Peyer's patch (tissue), 4 donors: ENCODE measurements around the gene CITED4. TPM values are rescaled to one million over a fixed set of nuclear protein-coding genes. Genes with fewer than 3 reads are reported as not detected.

Experiments
- DNase-seq, 3 donors: peaks; one replicate each; pipeline ENCODE4 v3.0.0-alpha.2; 2017 to 2019
- H3K27ac ChIP-seq, 4 donors: fragments of 200-600 bp; sonication (generic); one replicate each; pipeline ENCODE4 v1.5.1; 2016 to 2019
- H3K27me3 ChIP-seq, 2 donors: fragments of 200-600 bp; sonication (generic); one replicate each; pipeline ENCODE4 v1.5.1; 2019
- H3K36me3 ChIP-seq, 3 donors: fragments of 200-600 bp; sonication (generic); one replicate each; pipeline ENCODE4 v1.5.1; 2016 to 2019
- H3K4me1 ChIP-seq, 4 donors: fragments of 200-600 bp; sonication (generic); one replicate each; pipeline ENCODE4 v1.5.1; 2016 to 2019
- H3K4me3 ChIP-seq, 4 donors: fragments of 200-600 bp; sonication (generic); 1 replicate in 3 of 4; 2 replicates in 1 of 4; pipeline ENCODE4 v1.5.1; 2016 to 2019; ENCODE audit warnings: mild to moderate bottlenecking in 1 of 4
- H3K9me3 ChIP-seq, 4 donors: fragments of 200-600 bp; sonication (generic); one replicate each; pipeline ENCODE4 v1.5.1; 2016 to 2019; ENCODE audit warnings: mild to moderate bottlenecking in 1 of 4
- POLR2A ChIP-seq, 2 donors: fragments of 450-650 bp; IDR thresholded peaks; one replicate each; pipeline ENCODE4 v1.5.1; 2017; ENCODE audit warnings: antibody characterized with exemption in 2 of 2, mild to moderate bottlenecking in 2 of 2, moderate library complexity in 2 of 2
- total RNA-seq, 4 donors: library from RNA; depleted of rRNA; stranded (reverse); fragments of >200 nt; gene quantifications; one replicate each; pipeline ENCODE4 v1.1.0, GENCODE V29; 2016
- TF ChIP-seq, protein P1 (sequence below), 6 experiments: fragments of 450-650 bp in 4 of 6; fragments of 200-600 bp in 2 of 6; sonication (generic) in 1 of 6; IDR thresholded peaks; one replicate each; pipeline ENCODE4 v1.5.1; 2017 to 2019; ENCODE audit warnings: antibody characterized with exemption in 6 of 6, mild to moderate bottlenecking in 3 of 6, moderate library complexity in 1 of 6

Gene CITED4
- total RNA-seq, 4 donors from 2014 or later, result 2.0 to 19.0 (median 2.3) TPM

- TF ChIP-seq POLR2A (IDR thresholded peaks at IDR 0.05), result no peak
- TF ChIP-seq, protein P1, sequence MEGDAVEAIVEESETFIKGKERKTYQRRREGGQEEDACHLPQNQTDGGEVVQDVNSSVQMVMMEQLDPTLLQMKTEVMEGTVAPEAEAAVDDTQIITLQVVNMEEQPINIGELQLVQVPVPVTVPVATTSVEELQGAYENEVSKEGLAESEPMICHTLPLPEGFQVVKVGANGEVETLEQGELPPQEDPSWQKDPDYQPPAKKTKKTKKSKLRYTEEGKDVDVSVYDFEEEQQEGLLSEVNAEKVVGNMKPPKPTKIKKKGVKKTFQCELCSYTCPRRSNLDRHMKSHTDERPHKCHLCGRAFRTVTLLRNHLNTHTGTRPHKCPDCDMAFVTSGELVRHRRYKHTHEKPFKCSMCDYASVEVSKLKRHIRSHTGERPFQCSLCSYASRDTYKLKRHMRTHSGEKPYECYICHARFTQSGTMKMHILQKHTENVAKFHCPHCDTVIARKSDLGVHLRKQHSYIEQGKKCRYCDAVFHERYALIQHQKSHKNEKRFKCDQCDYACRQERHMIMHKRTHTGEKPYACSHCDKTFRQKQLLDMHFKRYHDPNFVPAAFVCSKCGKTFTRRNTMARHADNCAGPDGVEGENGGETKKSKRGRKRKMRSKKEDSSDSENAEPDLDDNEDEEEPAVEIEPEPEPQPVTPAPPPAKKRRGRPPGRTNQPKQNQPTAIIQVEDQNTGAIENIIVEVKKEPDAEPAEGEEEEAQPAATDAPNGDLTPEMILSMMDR (IDR thresholded peaks at IDR 0.05), result no peak
- Histone ChIP-seq H3K36me3 (no peaks in the 10 kb centered on the region), H3K27ac (no peak overlapping the region), H3K27me3 (no peaks in the 10 kb centered on the region), H3K4me3 (no peak overlapping the region), H3K4me1 (no peaks in the 10 kb centered on the region), H3K9me3 (no peaks in the 10 kb centered on the region)
- no peak for DNase-seq
These were observed 8.9 kb downstream of the CITED4 start for GRCh38 chr1:40853113-40853884.

- Histone ChIP-seq H3K4me3 (no peak overlapping the region), H3K27ac (no peak overlapping the region), H3K36me3 (no peaks in the 10 kb centered on the region), H3K4me1 (no peaks in the 10 kb centered on the region), H3K27me3 (no peaks in the 10 kb centered on the region), H3K9me3 (no peaks in the 10 kb centered on the region)
- TF ChIP-seq, protein P1 (IDR thresholded peaks at IDR 0.05), result no peak
- TF ChIP-seq POLR2A (IDR thresholded peaks at IDR 0.05), result no peak
- no peak for DNase-seq
These were observed 10.5 kb downstream of the CITED4 start for GRCh38 chr1:40851643-40852042.

- peak; percentile 75 to 89 (median 80) for DNase-seq
- TF ChIP-seq, protein P1 (IDR thresholded peaks at IDR 0.05), result peak; percentile 83 to 94 (median 88)
- no peak for TF ChIP-seq POLR2A (IDR thresholded peaks at IDR 0.05)
- Histone ChIP-seq H3K27ac (no peak overlapping the region), H3K27me3 (no peaks in the 10 kb centered on the region), H3K4me3 (no peak overlapping the region), H3K36me3 (no peaks in the 10 kb centered on the region), H3K9me3 (no peaks in the 10 kb centered on the region), H3K4me1 (no peaks in the 10 kb centered on the region)
These were observed 12.2 kb downstream of the CITED4 start for GRCh38 chr1:40849801-40850592.

GRCh38 chr1:40848530-40849189, 13.5 kb downstream of the CITED4 start:
- Histone ChIP-seq H3K4me3 (no peak overlapping the region), H3K9me3 (no peaks in the 10 kb centered on the region), H3K27me3 (no peaks in the 10 kb centered on the region), H3K36me3 (no peaks in the 10 kb centered on the region), H3K4me1 (no peaks in the 10 kb centered on the region), H3K27ac (no peak overlapping the region)
- TF ChIP-seq POLR2A (IDR thresholded peaks at IDR 0.05), result no peak
- TF ChIP-seq, protein P1 (IDR thresholded peaks at IDR 0.05), result peak in 5 of 6 experiments; percentile 40 to 94 (median 86)
- DNase-seq, result peak in 2 of 3 donors; percentile 68 to 81

DNA sequence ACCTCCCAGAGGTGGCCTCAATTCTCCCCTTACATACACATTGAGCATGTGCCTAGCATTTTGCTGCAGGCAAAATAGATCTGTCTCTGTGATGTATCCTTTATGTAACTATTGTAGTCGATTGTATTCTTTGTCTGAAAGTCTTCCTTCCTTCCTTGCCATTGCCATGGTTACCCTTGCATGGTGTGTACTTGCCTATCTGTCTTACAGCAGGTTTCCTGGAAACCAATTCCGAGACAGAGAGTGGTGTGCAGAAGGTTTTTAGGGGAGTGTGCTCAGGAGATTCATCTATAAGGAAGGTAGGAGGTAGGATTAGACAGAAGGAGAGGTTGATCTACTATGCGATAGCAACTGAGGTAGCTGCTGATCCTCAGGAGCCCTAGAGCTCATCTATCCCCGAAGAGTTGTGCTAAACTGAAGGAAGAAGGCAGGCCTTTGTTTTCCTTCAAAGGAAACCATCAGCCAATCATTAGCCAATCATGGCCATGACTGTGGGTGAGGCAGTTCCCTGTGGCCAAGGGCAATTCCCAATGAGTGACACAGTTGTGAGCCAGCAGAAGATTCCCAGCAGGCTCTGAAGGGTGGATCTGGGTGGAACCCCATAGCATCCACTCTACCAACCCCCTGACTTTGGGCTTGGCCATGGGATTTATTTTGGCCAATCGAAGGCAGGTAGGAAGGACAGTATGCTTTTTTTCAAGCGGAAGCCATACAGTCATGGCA, 15.0 kb downstream of the CITED4 start:
- H3K27ac ChIP-seq, result no peak overlapping the region
- H3K4me1 ChIP-seq, result no peaks in the 10 kb centered on the region
- no peak overlapping the region for H3K4me3 ChIP-seq
- H3K9me3 ChIP-seq, result no peaks in the 10 kb centered on the region
- H3K27me3 ChIP-seq, result no peaks in the 10 kb centered on the region
- TF ChIP-seq POLR2A (IDR thresholded peaks at IDR 0.05), result no peak
- TF ChIP-seq, protein P1 (IDR thresholded peaks at IDR 0.05), result no peak
- no peaks in the 10 kb centered on the region for H3K36me3 ChIP-seq
- DNase-seq, result no peak
